ENCODE data around the gene POR.

DNA sequence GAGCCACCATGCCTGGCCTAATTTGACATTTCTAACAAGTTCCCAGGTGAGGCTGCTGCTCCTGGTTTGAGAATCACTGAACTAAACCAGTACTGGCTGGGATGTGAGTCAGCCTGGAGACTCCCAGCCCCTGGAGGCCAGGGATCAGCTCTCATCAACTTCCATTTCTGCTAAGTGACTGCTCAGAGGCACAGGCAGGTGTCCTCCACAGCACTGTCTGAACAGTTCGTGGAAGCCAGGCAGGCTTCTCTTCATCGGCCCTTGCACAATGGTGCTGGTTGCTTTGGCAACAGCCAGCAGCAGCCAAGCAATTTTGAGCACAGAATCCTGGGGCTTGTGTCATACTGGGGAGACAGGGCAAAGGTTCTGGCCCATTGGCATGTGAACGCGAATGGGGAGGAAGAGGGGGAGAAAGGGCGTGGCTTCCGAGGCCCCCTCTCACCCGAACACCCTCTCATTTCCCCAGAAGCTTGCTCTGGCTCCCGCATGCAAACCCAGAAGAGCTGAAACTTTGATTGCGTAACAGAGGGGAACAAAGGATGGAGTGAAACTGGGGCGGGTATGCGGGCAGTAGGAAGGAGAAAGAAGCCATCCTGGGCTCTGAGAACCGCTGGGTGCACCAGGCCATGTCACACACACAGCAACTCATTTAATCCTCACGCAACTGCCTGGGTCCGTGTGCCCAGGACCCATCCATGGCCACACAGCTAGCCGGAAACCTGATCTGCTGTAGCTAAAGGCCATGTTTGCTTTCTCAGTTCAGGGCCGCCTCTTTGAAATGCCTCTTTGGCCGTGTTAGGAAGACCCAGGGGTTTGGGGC lies 9.0 kb upstream of the POR start:
- TF ChIP-seq CTCF (IDR thresholded peaks at IDR 0.05) = no peak
- no peak for TF ChIP-seq EZH2 (IDR thresholded peaks at IDR 0.05; ENCODE audit: borderline replicate concordance, insufficient read depth, low read depth, low read length, poor library complexity, severe bottlenecking)
